Cerebellar cortex (tissue), 1 donor: ENCODE measurements around the gene NHEJ1.
"Not testable (repeated sequence)": the region's sequence is repeated elsewhere in the genome, so short reads cannot be mapped to it uniquely, and the experiment has no call there.

Experiments
- DNase-seq: peaks from one replicate; pipeline ENCODE4 v3.0.0-alpha.2; 2015; ENCODE audit warnings: low spot score

Gene NHEJ1

GRCh38 chr2:219160186-219161017 lies at the start of gene NHEJ1:
NHEJ1 (minus strand) TSS chr2:219160815; CDS start chr2:219158362, 2,453 bp downstream.
- DNase-seq, result peak; percentile 97

- no peak for DNase-seq
Observed at GRCh38 chr2:219209236-219210195, 48.9 kb upstream of the NHEJ1 start.

- DNase-seq, result peak; percentile 51
Observed at GRCh38 chr2:219207884-219208740, 47.5 kb upstream of the NHEJ1 start.

GRCh38 chr2:219207134-219207883 lies 46.7 kb upstream of the NHEJ1 start:
- DNase-seq, result peak; percentile 26

- peak; percentile 93 for DNase-seq
Observed at GRCh38 chr2:219206328-219207133, 45.9 kb upstream of the NHEJ1 start, which contains the start of gene ZFAND2B. ZFAND2B (plus strand) TSS chr2:219206782; CDS start chr2:219206988, 206 bp downstream.

- no peak for DNase-seq
Observed at GRCh38 chr2:219205981-219206327, 45.3 kb upstream of the NHEJ1 start.

GRCh38 chr2:219205165-219205538 lies 44.5 kb upstream of the NHEJ1 start:
- DNase-seq, result no peak

- no peak for DNase-seq
Observed at GRCh38 chr2:219204425-219205164, 44.0 kb upstream of the NHEJ1 start.

- DNase-seq, result not testable (repeated sequence)
Observed at GRCh38 chr2:219201331-219201730, 40.7 kb upstream of the NHEJ1 start.

- DNase-seq, result not testable (repeated sequence)
Observed at GRCh38 chr2:219200502-219201326, 40.1 kb upstream of the NHEJ1 start.

GRCh38 chr2:219199470-219200211 lies 39.0 kb upstream of the NHEJ1 start:
- DNase-seq, result no peak

GRCh38 chr2:219198974-219199373 lies 38.4 kb upstream of the NHEJ1 start:
- DNase-seq, result no peak

GRCh38 chr2:219197388-219197787 lies 36.8 kb upstream of the NHEJ1 start:
- no peak for DNase-seq

GRCh38 chr2:219186754-219187456 lies 26.3 kb upstream of the NHEJ1 start:
- DNase-seq, result no peak

GRCh38 chr2:219184121-219184520 lies 23.5 kb upstream of the NHEJ1 start:
- peak; percentile 96 for DNase-seq

- DNase-seq, result no peak
Observed at GRCh38 chr2:219183151-219183772, 22.6 kb upstream of the NHEJ1 start.
